Neutrophil (primary cell): Measurements from ENCODE around the gene OOEP.

ENCODE experiments used
- H3K27ac ChIP-seq: fragments of 200-600 bp; sonication (generic); 2 replicates; pipeline ENCODE4 v1.5.1; 2016; ENCODE audit warnings: mild to moderate bottlenecking, moderate library complexity
- H3K27me3 ChIP-seq: fragments of 200-600 bp; sonication (generic); 2 replicates; pipeline ENCODE4 v1.6.0; 2016; ENCODE audit warnings: mild to moderate bottlenecking
- H3K36me3 ChIP-seq: fragments of 200-600 bp; sonication (generic); 2 replicates; pipeline ENCODE4 v1.5.1; 2017
- H3K4me1 ChIP-seq, 2 experiments: fragments of 200-600 bp in 1 of 2; sonication (generic) in 1 of 2; 1 replicate in 1 of 2; 2 replicates in 1 of 2; pipeline versions ENCODE4 v1.5.1 to v1.6.1; 2013 to 2016; ENCODE audit warnings: low read depth in 1 of 2, low read length in 1 of 2, mild to moderate bottlenecking in 1 of 2, moderate library complexity in 1 of 2; ENCODE audit not compliant: control insufficient read depth in 1 of 2, insufficient read depth in 1 of 2
- H3K4me3 ChIP-seq, 2 experiments: fragments of 200-600 bp in 1 of 2; sonication (generic) in 1 of 2; 1 replicate in 1 of 2; 2 replicates in 1 of 2; pipeline ENCODE4 v1.5.1; 2013 to 2016; ENCODE audit warnings: low read depth in 1 of 2, low read length in 1 of 2, mild to moderate bottlenecking in 1 of 2, moderate library complexity in 1 of 2
- H3K9me3 ChIP-seq: fragments of 200-600 bp; sonication (generic); 2 replicates; pipeline ENCODE4 v1.5.1; 2016
- TF ChIP-seq, protein P1 (sequence below): fragments of 200-600 bp; sonication (generic); IDR thresholded peaks from 2 replicates; pipeline ENCODE4 v1.5.1; 2016; ENCODE audit warnings: antibody characterized with exemption

OOEP gene

DNA sequence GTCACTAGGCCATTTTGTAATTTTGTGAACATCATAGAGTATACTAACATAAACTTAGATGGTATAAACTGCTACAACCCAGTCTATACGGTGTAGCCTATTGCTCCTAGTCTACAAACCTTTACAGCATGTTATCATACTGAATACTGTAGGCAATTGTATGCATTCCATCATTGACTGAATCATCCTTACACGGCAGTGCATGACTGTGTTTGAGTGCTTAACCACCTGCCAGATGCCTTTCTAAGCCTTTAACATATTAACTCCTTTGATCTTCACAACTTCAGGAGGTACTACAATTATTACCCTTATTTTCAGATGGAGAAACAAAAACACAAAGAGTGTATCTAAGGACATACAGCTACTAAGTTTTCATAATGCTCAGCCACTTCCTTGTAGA lies 29.6 kb downstream of the OOEP start:
- no peaks in the 10 kb centered on the region for H3K27me3 ChIP-seq
- H3K9me3 ChIP-seq = no peaks in the 10 kb centered on the region
- no peaks in the 10 kb centered on the region for H3K36me3 ChIP-seq
- TF ChIP-seq, protein P1, sequence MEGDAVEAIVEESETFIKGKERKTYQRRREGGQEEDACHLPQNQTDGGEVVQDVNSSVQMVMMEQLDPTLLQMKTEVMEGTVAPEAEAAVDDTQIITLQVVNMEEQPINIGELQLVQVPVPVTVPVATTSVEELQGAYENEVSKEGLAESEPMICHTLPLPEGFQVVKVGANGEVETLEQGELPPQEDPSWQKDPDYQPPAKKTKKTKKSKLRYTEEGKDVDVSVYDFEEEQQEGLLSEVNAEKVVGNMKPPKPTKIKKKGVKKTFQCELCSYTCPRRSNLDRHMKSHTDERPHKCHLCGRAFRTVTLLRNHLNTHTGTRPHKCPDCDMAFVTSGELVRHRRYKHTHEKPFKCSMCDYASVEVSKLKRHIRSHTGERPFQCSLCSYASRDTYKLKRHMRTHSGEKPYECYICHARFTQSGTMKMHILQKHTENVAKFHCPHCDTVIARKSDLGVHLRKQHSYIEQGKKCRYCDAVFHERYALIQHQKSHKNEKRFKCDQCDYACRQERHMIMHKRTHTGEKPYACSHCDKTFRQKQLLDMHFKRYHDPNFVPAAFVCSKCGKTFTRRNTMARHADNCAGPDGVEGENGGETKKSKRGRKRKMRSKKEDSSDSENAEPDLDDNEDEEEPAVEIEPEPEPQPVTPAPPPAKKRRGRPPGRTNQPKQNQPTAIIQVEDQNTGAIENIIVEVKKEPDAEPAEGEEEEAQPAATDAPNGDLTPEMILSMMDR = no peak
- H3K4me1 ChIP-seq = no peaks in the 10 kb centered on the region
- H3K27ac ChIP-seq = no peak overlapping the region
- H3K4me3 ChIP-seq = no peak overlapping the region

DNA sequence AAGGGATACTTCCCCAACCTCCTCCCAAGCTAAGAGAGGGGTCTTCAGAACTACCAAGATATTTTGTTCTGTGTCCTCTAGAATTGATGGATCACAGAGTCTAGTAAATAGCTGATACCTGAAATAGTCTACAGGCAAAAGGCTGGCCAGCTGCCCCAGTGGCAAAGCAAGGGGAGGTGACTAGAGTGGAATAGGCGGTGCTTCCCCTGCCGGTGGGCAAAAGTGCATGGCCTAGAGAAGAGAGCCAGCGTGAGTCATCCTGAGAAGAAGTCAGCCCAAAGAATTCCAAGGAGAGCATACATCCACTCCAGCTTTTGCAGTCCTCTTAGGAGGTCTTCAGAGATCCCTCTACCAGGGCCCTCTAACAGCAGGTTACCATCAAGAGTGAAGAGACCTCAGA lies 30.4 kb downstream of the OOEP start:
- no peaks in the 10 kb centered on the region for H3K36me3 ChIP-seq
- H3K27ac ChIP-seq = no peak overlapping the region
- H3K27me3 ChIP-seq = no peaks in the 10 kb centered on the region
- no peaks in the 10 kb centered on the region for H3K4me1 ChIP-seq
- TF ChIP-seq, protein P1 = no peak
- no peaks in the 10 kb centered on the region for H3K9me3 ChIP-seq
- H3K4me3 ChIP-seq = no peak overlapping the region

DNA sequence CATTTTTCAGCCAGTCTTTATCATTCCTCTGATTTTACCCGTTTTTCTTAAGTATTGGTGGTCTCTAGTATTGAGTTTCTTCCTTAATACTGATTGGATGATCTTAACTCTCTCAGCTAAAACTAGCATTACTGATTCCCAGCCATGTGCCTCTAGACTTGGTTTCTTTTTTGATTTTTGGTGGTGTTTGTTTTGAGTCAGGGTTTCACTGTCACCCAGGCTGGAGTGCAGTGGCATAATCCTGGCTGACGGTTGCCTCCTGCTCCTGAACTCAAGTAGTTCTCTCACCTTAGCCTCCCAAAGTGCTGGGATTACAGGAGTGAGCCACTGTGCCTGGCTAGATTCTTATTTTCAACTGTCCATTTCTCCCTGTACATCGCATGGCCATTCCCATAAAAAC lies 40.5 kb downstream of the OOEP start:
- Histone ChIP-seq H3K27me3 (peaks cover 39% of the 10 kb centered on the region), H3K4me1 (no peaks in the 10 kb centered on the region), H3K36me3 (no peaks in the 10 kb centered on the region), H3K27ac (no peak overlapping the region), H3K4me3 (no peak overlapping the region), H3K9me3 (no peaks in the 10 kb centered on the region)
- TF ChIP-seq, protein P1 = no peak

GRCh38 chr6:73328790-73329189 lies 40.9 kb downstream of the OOEP start:
- peaks cover 39% of the 10 kb centered on the region for H3K27me3 ChIP-seq

GRCh38 chr6:73325656-73326055 lies 44.0 kb downstream of the OOEP start:
- peaks cover 15% of the 10 kb centered on the region for H3K27me3 ChIP-seq
- H3K27ac ChIP-seq = no peak overlapping the region
- H3K4me3 ChIP-seq = no peak overlapping the region
- TF ChIP-seq, protein P1 = no peak
- no peaks in the 10 kb centered on the region for H3K4me1 ChIP-seq
- no peaks in the 10 kb centered on the region for H3K9me3 ChIP-seq
- no peaks in the 10 kb centered on the region for H3K36me3 ChIP-seq

More at GRCh38 chr6:73328790-73329189, 40.9 kb downstream of the OOEP start:
- no peak overlapping the region for H3K4me3 ChIP-seq
- H3K27ac ChIP-seq = no peak overlapping the region
- H3K4me1 ChIP-seq = no peaks in the 10 kb centered on the region
- no peaks in the 10 kb centered on the region for H3K36me3 ChIP-seq
- TF ChIP-seq, protein P1 = no peak
- no peaks in the 10 kb centered on the region for H3K9me3 ChIP-seq

- Histone ChIP-seq H3K27me3 (peaks cover 3% of the 10 kb centered on the region), H3K9me3 (no peaks in the 10 kb centered on the region), H3K36me3 (no peaks in the 10 kb centered on the region), H3K4me1 (no peaks in the 10 kb centered on the region), H3K4me3 (no peak overlapping the region), H3K27ac (no peak overlapping the region)
- TF ChIP-seq, protein P1 = no peak
Observed at GRCh38 chr6:73323323-73323722, 46.4 kb downstream of the OOEP start.
